Ishikawa (cell line): ENCODE measurements around the gene PMM1.

ENCODE experiments used
- CEBPB ChIP-seq: IDR thresholded peaks from 2 replicates; pipeline ENCODE4 v1.6.1; 2012
- CREB1 ChIP-seq: IDR thresholded peaks from 2 replicates; pipeline ENCODE4 v1.6.1; 2012; ENCODE audit warnings: low read depth
- EGR1 ChIP-seq: IDR thresholded peaks from 2 replicates; pipeline ENCODE4 v1.6.1; 2012
- EP300 ChIP-seq: IDR thresholded peaks from 2 replicates; pipeline ENCODE4 v1.6.1; 2012; ENCODE audit warnings: borderline replicate concordance
- RAD21 ChIP-seq: IDR thresholded peaks from 2 replicates; pipeline ENCODE4 v1.6.1; 2012; ENCODE audit warnings: low read depth
- TAF1 ChIP-seq: IDR thresholded peaks from 2 replicates; pipeline ENCODE4 v1.6.1; 2012; ENCODE audit warnings: low read depth, mild to moderate bottlenecking
- TCF12 ChIP-seq: IDR thresholded peaks from 2 replicates; pipeline ENCODE4 v1.6.1; 2012; ENCODE audit warnings: low read depth
- TEAD4 ChIP-seq: IDR thresholded peaks from 2 replicates; pipeline ENCODE4 v1.6.1; 2012
- YY1 ChIP-seq: IDR thresholded peaks from 2 replicates; pipeline ENCODE4 v1.6.1; 2012; ENCODE audit warnings: low read depth
- TF ChIP-seq, protein P1 (sequence below): IDR thresholded peaks from 2 replicates; pipeline ENCODE4 v1.6.1; 2012
- TF ChIP-seq, protein P2 (sequence below): IDR thresholded peaks from 2 replicates; pipeline ENCODE4 v1.6.1; 2012; ENCODE audit warnings: low read depth, mild to moderate bottlenecking

DNA sequence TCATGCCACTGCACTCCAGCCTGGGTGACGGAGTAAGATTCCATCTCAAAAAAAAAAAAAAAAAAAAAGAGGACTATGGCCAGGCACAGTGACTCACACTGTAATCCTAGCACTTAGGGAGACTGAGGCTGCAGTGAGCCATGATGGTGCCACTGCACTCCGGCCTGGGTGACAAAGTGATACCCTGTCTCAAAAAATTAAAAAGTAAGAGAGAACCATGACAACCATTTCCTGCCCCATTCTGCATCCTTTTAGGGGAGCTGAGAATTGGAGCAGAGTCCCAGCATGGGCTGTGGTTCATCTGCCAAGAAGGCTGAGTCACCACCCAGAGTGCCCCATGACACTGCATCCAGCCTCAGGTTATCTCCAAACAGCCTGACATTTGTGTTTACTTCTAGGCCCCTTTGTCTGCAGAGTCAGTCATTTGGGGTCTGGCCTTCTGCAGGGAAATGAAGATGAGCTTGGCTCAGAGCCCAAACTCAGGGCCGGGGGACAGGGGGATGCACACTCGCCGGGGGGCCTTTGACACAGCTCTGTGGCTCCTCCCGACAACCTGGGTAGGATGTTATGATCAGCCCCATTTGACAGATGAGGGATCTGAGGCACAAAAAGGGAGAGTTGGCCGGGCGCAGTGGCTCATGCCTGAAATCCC, 24.1 kb downstream of the PMM1 start:
- TF ChIP-seq YY1, result no peak
- TF ChIP-seq, protein P1, sequence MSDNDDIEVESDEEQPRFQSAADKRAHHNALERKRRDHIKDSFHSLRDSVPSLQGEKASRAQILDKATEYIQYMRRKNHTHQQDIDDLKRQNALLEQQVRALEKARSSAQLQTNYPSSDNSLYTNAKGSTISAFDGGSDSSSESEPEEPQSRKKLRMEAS, result no peak
- no peak for TF ChIP-seq RAD21
- TF ChIP-seq CREB1, result no peak
- TF ChIP-seq TCF12, result no peak
- TF ChIP-seq CEBPB, result no peak
- TF ChIP-seq EP300, result no peak
- TF ChIP-seq EGR1, result no peak
- TF ChIP-seq, protein P2, sequence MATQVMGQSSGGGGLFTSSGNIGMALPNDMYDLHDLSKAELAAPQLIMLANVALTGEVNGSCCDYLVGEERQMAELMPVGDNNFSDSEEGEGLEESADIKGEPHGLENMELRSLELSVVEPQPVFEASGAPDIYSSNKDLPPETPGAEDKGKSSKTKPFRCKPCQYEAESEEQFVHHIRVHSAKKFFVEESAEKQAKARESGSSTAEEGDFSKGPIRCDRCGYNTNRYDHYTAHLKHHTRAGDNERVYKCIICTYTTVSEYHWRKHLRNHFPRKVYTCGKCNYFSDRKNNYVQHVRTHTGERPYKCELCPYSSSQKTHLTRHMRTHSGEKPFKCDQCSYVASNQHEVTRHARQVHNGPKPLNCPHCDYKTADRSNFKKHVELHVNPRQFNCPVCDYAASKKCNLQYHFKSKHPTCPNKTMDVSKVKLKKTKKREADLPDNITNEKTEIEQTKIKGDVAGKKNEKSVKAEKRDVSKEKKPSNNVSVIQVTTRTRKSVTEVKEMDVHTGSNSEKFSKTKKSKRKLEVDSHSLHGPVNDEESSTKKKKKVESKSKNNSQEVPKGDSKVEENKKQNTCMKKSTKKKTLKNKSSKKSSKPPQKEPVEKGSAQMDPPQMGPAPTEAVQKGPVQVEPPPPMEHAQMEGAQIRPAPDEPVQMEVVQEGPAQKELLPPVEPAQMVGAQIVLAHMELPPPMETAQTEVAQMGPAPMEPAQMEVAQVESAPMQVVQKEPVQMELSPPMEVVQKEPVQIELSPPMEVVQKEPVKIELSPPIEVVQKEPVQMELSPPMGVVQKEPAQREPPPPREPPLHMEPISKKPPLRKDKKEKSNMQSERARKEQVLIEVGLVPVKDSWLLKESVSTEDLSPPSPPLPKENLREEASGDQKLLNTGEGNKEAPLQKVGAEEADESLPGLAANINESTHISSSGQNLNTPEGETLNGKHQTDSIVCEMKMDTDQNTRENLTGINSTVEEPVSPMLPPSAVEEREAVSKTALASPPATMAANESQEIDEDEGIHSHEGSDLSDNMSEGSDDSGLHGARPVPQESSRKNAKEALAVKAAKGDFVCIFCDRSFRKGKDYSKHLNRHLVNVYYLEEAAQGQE, result no peak
- no peak for TF ChIP-seq TAF1
- TF ChIP-seq TEAD4, result no peak
